HG03039 (cell line): ENCODE measurements around the gene URB1.
"Not testable (repeated sequence)": the region's sequence is repeated elsewhere in the genome, so short reads cannot be mapped to it uniquely, and the experiment has no call there.

Experiments used
- ATAC-seq: cut with Tn5 transposase; IDR thresholded peaks from one replicate; pipeline ENCODE4 v1.9.1; 2021; ENCODE audit warnings: mild to moderate bottlenecking, moderate library complexity; ENCODE audit not compliant: unreplicated experiment

Gene URB1

GRCh38 chr21:32411350-32412161 is 18.7 kb upstream of the URB1 start:
- no peak for ATAC-seq

DNA sequence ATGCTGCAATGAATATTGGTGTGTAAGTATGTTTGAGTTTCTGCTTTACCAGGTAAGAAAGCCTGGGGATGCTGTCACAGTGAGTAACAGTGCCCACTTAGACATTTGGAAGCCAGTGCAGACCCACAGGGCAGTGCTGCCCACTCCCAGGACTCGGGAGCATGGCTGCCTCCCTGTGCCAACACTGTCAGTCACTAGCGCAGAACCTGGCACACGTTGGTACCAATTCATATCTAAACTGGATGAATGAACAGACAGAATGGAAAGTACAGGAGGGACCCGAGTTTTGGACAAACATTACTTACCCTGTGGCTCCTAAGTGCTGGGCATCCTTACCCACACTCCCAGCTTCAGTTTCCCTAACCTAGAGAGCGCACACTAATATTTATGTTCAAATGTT is 18.1 kb upstream of the URB1 start:
- no peak for ATAC-seq

DNA sequence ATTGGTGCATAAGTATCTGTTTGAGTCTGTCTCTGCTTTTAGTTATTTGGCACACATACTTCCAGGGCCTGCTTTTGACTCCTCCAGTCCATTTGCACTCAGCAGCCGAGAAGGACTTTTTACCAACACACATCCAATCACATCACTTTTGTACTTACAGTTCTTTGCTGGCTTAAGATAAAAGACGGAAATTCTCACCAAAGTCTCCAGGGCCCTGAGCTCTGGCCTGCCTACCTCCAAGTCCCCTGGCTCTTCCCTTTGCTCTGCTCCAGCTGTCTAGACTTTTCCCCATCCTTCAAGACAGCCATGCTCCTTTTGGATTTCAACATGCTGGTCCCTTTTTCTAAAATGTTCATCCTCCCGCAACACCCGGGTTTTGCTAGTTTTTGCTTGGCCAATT is 17.5 kb upstream of the URB1 start:
- no peak for ATAC-seq

DNA sequence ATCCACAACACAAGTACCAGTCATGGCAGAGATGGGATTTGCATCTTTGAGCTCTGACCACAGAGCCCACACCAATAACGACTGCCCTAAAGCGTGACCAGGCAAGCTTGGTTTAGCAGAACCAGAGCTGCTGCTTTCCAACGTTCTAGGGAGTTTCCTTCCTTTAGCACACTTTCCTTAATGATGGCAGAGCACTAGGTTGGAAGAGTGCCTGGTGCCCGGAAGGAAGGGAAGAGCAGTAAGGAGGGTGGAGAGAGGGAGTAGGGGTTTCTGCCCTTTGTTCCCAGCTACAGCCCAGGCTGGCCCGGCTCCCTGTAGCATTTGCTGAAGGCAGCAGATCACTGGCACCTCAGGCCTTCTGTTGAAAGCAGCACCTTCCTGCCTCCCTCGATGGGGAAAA is 13.6 kb upstream of the URB1 start:
- no peak for ATAC-seq

DNA sequence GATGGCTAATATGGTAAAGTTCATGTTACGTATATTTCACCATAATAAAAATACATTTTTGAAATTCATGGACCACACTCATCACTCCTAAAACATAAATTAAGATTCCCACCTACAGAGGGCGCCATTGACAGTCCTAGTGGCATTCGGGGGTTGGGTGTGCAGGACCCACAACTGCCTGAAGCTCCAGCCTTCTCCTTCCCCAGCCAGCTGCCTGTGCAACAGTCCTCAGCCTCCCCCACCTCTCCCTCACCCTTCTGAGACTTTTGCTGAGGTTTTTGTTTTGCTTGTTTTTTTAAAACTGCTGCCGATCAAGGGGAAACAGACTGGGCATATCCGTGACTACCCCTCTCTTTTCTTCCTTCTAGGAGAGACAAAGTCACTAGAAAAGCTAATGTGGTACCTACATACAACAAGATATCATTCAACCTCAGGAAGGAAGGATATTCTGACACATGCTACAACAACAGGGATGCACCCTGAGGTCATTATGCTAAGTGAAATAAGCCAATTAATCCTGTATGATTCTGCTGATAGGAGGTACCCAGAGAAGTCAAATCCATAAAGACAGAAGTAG is 10.5 kb upstream of the URB1 start:
- ATAC-seq = no peak

DNA sequence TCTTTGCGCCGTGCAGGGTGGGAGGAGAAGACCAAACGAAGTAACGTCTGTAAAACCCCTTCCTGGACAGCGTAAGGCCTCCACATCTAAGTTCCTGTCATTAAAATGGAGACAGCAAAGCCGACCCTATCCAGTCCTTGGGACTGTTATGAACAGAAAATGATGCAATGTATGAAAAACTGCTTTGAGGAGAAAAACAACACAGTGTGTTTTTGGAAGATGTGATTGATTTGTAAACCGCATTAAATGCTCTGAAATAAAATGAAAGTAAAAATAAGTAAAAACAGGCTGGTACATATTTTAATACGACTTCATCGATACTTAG is 827 bp upstream of the URB1 start:
- no peak for ATAC-seq

DNA sequence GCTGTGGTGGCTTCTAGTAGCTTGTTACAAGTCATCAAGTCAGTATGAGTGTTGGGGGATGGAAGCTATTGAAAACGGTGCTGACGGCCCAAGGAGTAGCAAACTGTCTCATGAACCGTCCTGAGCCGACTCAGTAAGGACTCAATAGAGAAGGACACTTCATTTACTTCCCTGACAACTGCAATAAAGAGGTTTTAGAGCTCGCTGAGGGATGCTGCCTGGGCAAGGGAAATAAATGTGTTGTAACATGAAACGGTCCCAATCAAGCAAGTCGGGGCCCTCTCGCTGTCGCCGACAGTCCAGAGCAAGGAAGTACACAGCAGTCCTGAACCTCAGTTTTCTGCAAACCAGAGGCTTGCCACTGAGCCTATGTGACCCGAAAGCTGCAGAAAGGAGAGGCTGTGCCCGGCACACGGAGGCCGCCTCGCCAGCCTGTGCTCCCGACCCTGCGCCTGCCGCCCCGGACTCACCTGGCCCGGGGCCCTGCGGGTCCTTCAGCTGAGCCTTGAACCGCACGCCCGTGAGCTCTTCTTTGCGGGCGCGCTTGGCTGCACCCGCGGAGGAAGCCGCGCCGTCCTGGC is 423 bp downstream of the URB1 start:
- no peak for ATAC-seq

DNA sequence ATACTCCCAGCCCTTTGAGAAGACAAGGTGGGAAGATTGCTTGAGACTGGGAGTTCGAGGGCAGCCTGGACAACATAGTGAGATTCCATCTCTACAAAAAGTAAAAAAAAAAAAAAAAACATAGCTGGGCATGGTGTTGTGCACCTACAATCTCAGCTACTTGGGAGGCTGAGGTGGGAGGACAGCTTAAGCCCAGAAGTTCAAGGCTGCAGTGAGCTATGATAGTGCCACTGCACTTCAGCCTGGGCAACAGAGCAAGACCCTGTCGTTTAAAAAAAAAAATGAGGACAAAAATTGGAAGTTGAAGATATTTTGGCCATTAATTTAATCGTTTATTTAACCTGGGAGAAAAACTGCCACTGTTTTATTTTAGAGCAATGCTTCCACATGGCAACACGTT is 1.1 kb downstream of the URB1 start:
- no peak for ATAC-seq

GRCh38 chr21:32390537-32391224 is 2.1 kb downstream of the URB1 start:
- ATAC-seq = not testable (repeated sequence)

DNA sequence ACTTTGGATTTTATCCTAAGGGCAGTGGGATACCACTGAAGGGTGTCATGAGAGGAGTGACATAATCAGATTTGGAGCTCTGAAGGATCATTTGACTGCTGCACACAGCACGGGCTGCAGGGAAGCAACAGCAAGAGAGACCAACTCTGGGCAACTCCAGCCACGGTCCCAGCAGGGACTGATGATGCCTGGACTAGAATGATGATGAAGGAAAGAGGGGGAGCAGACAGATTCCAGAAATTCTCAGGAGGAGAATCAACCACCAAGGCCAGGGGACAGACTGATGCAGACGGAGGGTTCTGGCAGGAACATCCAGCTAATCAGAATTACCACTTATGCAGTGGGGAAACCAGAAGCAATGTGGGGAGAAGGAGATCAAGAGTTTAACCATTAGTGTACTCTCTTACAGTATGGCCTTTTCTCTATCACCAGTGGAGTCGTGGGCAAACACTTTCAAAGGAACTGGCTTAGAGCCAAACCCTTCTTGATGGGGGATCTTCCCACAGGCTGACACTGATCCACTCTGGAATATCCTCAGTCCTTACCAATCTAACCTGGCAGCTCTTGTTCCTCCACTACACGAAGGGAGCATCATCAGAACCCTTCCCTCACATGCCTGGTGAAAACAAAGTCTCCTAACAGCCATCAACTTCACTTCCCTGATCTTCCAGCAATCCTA is 3.3 kb downstream of the URB1 start:
- ATAC-seq = no peak

- ATAC-seq = no peak
Measured at GRCh38 chr21:32388306-32388705, 4.5 kb downstream of the URB1 start.

- ATAC-seq = no peak
Measured at GRCh38 chr21:32387151-32387550, 5.7 kb downstream of the URB1 start.

GRCh38 chr21:32386195-32386870 is 6.5 kb downstream of the URB1 start:
- ATAC-seq = no peak

DNA sequence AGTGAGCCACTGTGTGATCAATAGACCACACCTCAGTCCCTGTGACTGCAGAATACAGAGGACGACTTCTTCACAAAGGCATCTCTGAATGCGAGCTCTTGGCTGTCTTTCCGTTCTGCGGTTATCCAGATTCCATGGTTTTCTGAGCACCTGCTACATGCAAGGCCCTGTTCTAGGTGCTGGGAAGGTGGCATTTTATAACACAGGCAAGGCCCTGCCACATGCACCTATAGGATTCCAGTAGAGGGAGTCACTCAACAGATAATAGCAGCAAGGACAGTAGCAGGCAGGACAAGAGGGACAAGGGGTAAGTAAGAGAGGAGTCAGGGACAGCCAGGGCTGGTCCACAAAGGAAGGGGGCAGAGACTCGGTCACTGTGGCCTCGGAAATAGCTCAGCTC is 9.0 kb downstream of the URB1 start:
- no peak for ATAC-seq

- ATAC-seq = no peak
Measured at GRCh38 chr21:32382108-32382644, 10.6 kb downstream of the URB1 start.

- no peak for ATAC-seq
Measured at GRCh38 chr21:32381571-32381970, 11.2 kb downstream of the URB1 start.

GRCh38 chr21:32380940-32381339 is 11.9 kb downstream of the URB1 start:
- ATAC-seq = no peak

DNA sequence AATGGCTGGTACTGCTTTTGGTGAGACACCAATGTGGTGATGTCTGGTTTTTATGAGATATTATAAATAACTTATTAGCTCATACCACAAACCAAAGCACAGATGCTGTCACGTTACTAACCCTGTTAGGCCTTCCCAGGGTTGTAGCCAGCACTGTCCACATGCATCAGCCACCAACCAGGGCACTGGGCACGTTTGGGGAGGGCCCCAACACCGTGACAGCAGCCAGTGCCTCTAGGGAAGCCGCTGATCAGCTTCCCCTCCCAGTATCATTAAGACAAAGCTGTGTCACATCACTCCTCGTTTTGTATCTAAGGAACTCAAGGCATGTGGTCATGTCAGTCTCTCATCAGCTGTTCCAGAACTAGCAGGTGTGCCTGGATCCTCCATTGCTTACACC is 13.9 kb downstream of the URB1 start:
- ATAC-seq = no peak

DNA sequence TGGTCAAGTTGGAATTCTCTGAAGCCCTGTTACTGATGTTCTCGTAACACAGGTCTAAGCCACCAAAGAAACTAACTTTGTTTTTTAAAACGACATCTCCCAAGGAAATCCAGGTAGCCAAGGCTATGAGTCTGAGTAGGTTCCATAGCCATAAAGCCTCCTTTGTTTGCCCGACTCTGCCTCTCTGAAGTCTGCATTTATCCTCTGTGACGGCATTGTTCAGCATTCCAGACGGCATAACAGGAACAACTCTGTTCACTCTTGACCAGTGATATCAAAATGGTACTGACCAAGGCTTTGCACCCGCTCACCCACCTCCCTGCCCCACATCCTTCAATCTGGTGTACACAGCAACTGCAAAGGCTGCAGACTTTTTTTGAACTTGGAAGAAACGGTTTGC is 14.8 kb downstream of the URB1 start:
- no peak for ATAC-seq

- no peak for ATAC-seq
Measured at GRCh38 chr21:32377506-32377905, 15.3 kb downstream of the URB1 start.

- ATAC-seq = no peak
Measured at GRCh38 chr21:32372755-32373154, 20.1 kb downstream of the URB1 start.
